Stimulated activated naive CD8-positive, alpha-beta T cell treated with anti-CD3 and anti-CD28 coated beads, Interleukin-15, Interleukin-2, amounts not matched to agents 100 U/mL and 50 U/mL, for 24 hours (primary cell): Measurements from ENCODE around the gene MYCBPAP.

Source experiments
- ATAC-seq: fragments of 150-1000 bp; cut with Tn5 transposase; one replicate; pipeline ENCODE4 v1.10.0; 2021
- DNase-seq: peaks from one replicate; pipeline ENCODE4 v3.0.0; 2021

MYCBPAP gene

GRCh38 chr17:50491505-50491904 is 16.7 kb upstream of the MYCBPAP start:
- ATAC-seq, result no peak
- no peak for DNase-seq

DNA sequence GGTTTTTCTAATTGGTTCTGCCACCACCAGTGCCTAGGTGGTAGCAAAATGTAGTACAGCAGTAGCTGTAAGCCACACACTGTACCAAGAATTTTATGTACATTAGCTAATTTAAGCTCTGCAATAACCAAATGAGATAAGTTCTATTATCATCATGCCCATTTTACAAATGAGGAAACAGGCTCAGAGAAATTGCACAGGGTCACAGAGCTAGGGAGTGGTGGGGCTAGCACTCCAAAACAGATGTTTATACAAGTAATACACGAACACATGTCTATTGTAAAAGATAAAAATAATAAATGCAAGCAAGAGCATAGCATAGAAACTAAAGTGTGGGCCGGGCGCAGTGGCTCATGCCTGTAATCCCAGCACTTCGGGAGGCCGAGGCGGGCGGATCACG is 16.0 kb upstream of the MYCBPAP start:
- DNase-seq, result no peak
- ATAC-seq, result no peak

GRCh38 chr17:50493744-50494143 is 14.5 kb upstream of the MYCBPAP start:
- DNase-seq, result no peak
- no peak for ATAC-seq

GRCh38 chr17:50495217-50495823 is 12.9 kb upstream of the MYCBPAP start:
- DNase-seq (no peak), ATAC-seq (no peak)

DNA sequence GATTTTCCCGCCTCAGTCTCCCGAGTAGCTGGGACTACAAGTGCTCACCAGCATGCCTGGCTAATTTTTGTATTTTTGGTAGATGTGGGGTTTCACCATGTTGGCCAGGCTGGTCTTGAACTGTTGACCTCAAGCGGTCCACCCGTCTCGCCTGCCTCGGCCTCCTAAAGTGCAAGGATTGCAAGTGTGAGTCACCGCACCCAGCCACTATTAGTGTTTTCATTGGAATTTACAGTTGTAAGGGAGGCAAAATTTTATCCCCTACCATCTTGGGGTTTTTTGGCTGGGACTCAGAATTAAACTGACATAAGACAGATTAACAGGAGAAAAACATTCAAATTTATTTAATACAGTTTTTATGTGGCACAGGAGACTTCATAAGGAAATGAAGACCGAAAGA is 12.3 kb upstream of the MYCBPAP start:
- ATAC-seq, result no peak
- DNase-seq, result no peak

GRCh38 chr17:50498021-50498874 is 10.0 kb upstream of the MYCBPAP start:
- DNase-seq (no peak), ATAC-seq (no peak)

- ATAC-seq, result no peak
- no peak for DNase-seq
Measured at GRCh38 chr17:50499270-50499669, 9.0 kb upstream of the MYCBPAP start.

DNA sequence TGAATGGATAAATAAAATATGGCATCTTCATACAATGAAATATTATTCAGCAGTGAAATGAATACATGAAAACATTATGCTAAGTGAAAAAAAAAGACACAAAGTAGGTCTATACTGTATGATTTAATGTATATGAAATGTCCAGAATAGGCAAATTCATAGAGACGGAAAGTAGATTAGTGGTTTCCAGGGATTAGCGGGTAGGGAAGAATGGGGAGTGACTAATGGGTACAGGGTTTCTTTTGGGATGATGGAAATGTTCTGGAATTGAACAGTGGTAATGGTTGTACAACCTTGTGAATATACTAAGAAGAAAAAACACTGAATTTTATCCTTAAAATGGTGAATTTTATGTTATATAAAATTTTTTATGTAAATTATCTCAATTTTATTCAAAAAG is 8.5 kb upstream of the MYCBPAP start:
- no peak for DNase-seq
- no peak for ATAC-seq

DNA sequence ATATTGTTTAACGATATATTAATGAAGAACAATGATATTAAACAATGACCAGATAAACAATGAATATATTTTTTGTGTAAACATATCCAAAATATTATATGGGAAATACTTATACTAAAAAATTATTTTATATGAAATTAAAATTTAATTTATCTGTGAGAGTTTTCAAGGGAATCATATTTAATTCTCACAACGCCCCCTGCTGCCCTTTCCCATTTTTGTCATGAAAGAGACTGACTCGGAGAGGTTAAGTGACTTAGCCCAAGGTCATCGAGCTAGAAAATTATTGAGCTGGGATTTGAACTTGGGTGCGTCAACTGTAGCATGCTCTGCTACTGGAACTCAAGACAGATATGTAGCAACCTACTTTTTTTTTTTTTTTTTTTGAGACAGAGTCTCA is 7.2 kb upstream of the MYCBPAP start:
- no peak for ATAC-seq
- DNase-seq, result peak; percentile 56

- ATAC-seq, result peak; percentile 15
- no peak for DNase-seq
Measured at GRCh38 chr17:50502301-50502990, 5.8 kb upstream of the MYCBPAP start.

- no peak for DNase-seq
Measured at GRCh38 chr17:50505591-50506130, 2.6 kb upstream of the MYCBPAP start.

GRCh38 chr17:50506298-50506697 is 1.9 kb upstream of the MYCBPAP start:
- no peak for DNase-seq
- ATAC-seq, result no peak

More at GRCh38 chr17:50505591-50506130, 2.6 kb upstream of the MYCBPAP start:
- no peak for ATAC-seq

DNA sequence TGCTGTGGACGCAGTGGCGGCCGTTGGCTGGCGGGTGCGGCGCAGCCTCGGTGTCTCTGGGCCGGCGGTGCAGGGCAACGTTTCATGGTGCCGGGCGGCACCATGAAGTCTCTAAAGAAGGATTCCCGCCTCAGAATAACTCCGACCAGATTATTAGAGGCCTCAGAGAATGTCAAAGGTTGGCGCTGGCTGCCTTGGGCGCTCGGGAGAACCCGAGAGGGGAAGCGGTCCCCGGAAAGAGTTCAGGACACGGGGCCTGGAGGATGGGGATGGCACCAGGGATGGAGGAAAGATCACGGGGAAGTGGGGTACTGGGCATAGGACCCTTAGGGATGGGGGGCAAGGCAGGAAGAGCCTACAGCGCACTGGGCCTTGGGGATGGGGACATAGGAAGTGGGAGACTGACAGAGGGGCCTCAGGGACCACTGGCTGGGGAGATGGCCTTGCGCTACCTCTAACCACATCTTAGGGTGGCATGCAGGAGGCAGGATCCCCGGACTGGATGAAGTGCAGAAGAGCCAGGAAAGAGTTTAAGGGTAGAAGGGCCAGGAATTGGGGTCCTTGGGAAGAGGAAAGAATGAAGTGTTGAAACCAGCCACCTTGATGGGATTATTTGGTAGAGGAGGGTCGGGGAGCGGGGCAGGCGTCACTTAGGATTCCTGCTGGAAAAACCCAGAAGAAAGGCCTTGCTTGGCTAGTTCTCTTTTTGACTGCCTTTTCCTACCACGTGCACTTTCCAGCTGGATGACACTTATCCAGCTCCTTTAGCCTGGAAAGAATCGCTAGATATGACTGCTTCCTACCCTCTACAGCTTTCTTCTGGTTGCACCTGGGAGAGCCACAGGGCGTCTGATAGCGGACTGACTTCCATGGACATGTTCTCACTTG is 578 bp downstream of the MYCBPAP start:
- DNase-seq (no peak), ATAC-seq (no peak)

DNA sequence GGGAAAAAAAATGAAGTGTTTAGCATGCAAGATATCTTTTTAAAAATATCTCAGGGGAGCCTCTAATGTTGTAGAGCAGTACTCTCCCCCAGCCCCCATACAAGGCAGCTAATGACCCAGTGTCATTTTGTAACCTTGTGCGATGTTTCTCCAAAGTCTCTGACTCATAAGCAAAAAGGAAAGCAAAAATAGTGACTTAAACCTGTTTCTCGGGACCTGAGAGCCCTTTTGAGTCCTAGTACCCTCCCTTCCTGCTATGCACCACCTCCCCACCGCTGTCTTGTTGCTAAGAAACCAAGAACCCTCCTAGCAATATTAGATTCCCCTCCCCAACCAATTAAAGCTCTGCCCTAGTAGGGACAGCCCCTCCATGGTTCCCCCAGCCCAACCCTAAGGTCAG is 2.8 kb downstream of the MYCBPAP start:
- peak; percentile 75 for ATAC-seq
- DNase-seq, result peak; percentile 55

DNA sequence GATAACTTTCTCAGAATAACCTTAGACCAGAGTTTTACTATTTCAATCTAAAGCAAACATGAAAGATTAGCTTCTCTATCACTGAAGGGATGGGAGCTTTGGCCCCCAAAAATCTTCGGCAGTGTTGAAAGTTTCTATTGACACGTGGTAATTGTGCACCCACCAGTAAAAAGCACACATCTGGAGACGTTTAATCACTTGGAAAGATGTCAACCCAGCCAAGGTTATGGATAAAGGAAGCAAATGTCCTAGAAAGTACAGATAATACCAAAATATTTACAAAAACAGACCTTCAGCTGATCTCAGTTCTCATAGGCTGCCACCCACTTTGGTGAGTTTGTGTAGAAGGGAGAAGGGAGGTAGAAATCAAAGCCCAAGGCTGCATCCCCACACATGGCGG is 5.3 kb downstream of the MYCBPAP start:
- DNase-seq, result no peak
- no peak for ATAC-seq

DNA sequence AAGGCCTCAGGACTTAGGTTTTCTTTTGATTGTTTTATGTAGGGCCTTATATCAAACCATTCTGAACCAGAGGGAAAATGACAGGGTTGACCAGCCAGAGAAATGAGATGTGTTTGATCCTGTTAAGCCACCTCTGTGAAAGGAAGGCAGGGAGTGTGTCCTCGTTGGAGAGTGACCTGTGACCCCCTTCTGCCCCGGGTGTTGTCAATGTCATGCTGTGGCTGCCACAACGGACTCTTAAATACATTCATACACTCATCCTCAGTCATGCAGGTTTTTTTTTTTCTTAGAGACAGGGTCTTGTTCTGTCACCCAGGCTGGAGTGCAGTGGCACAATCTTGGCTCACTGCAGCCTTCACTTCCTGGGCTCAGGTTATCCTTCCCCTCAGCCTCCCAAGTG is 6.1 kb downstream of the MYCBPAP start:
- ATAC-seq, result no peak
- DNase-seq, result no peak

GRCh38 chr17:50514936-50515702 is 6.9 kb downstream of the MYCBPAP start:
- DNase-seq (no peak), ATAC-seq (no peak)

DNA sequence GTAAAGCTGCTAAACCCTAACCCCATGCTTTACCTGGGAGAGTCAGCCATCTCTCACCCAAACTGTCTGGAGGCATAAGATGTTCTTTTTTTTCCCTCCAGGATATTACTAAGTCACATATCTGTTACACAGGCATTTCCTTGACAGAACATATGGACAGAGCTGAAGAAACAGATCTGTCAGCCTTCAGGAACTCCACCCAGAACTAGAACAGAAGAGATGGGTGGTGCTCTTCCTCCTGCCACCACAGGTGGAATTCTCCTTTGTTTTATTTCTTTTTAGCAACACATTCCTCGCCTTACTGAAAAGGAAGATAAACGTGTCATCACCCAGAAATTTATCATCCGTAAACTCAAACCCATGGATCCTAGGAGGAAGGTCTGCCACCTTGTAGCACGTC is 8.8 kb downstream of the MYCBPAP start:
- DNase-seq, result no peak
- ATAC-seq, result no peak

DNA sequence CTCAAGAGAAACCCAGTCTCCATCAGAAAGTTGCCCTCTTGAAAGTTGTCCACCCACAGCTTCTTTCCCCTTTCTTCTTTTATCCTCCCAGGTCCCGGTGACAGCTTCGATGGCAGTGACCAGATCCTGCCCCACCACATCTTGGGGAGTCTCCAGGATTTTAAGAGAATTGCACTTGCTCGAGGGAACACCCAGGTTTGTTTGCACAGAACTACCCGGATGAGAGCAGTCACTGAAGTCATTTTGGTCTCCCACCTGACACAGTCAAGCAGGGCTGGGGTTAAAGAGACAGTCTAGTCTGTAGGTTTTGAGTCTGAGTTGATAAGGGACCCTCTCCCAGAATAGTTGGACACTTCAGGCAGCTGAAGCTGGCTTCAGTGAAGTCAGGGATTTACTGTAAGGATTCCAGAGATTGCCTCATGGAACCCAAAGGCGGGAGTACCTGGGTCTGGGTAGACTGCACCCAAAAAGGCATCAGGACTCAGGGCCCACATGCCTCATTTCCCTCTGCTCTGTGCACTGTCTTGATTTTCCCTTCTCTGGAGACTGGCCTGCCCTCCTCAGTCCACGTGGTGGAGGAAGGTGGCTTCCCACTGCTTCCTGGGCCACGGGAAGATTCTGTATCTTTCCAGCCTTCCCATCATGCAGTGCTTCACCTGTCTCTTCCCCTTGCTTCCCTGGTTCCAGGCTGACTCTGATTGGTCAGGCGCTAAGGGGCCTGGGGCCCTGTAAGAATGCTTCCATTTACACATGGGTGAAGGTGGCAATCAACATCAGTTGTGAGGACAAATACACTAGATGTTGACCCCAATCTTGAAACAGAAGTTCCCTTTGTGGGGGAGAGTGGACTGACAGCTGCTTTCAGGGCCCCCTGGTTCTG is 9.5 kb downstream of the MYCBPAP start:
- ATAC-seq (no peak), DNase-seq (no peak)

DNA sequence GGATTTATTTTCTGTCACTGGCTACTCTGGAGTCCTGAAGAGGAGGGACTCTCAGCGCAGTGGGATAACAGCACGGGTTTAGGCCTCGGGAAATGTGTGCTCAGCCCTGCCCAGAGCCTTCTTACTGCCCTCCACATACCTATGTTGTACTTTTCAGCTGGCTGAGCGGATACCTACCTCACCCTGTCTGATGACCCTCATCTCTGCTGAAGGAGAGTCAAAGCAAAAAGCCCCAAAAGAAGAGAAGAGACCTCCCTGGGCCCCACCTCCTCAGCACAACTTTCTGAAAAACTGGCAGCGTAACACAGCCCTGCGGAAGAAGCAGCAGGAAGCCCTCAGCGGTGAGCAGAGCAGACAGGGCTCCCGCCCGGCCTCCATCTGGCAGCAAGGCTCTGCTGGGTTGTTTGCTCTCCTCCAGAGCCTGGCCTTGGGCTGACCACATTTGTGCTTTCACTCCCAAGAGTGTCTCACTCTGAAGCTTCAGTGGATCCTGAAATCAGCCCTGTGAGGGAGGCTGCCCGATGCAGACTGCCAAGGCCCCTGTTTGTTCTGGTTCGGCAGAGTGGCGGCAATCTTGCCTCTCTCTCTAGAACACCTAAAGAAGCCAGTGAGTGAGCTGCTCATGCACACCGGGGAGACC is 10.3 kb downstream of the MYCBPAP start:
- ATAC-seq (no peak), DNase-seq (no peak)
